Measurements from ENCODE around the gene NEK1. TPM values are rescaled to one million over a fixed set of nuclear protein-coding genes. Genes with fewer than 3 reads are reported as not detected.
A peak's percentile ranks its signal among the peaks of the same experiment; 100 is the strongest.

Gene NEK1
- total RNA-seq, 1 experiment from 2014 or later, result 12.3 TPM

GRCh38 chr4:169659716-169660670 is 47.6 kb upstream of the NEK1 start:
- peak overlapping the region; percentile 55 to 78 for H3K4me3 Mint-ChIP-seq
- H3K79me1 ChIP-seq (ENCODE audit: insufficient read depth, low read depth, low read length, poor library complexity, severe bottlenecking), result peaks cover 2% of the 10 kb centered on the region
- H3K4me2 ChIP-seq (ENCODE audit: insufficient read depth, insufficient read length, low read length), result peak overlapping the region; percentile 84
- H3K9ac ChIP-seq (ENCODE audit: extremely low read depth, insufficient read length, low read length), result peak overlapping the region; percentile 72
- H2BK15ac ChIP-seq (ENCODE audit: low read depth, low read length), result no peak overlapping the region
- H3K14ac ChIP-seq (ENCODE audit: insufficient read depth, low read length), result peak overlapping the region; percentile 75; the same call in 1 of the 2 replicates
- DNase-seq, result peak; percentile 61
- no peak overlapping the region for H4K8ac ChIP-seq (replicated peaks; ENCODE audit: insufficient read length, low read depth, low read length)
- no peak overlapping the region for H3K23ac ChIP-seq (ENCODE audit: insufficient read length, low read depth, low read length)
- H2AFZ ChIP-seq (ENCODE audit: low read length), result no peak overlapping the region
- no peaks in the 10 kb centered on the region for H3K27me3 ChIP-seq (ENCODE audit: insufficient read depth, low read length)
- no peak overlapping the region for H2BK12ac ChIP-seq (ENCODE audit: insufficient read length, low read depth, low read length)
- peak overlapping the region; percentile 91 for H3K27ac ChIP-seq (ENCODE audit: insufficient read length, low read depth, low read length)
- no peaks in the 10 kb centered on the region for H4K20me1 ChIP-seq (ENCODE audit: control insufficient read depth, insufficient read depth, insufficient read length)
- no peak overlapping the region for H2AK5ac ChIP-seq (ENCODE audit: insufficient read length, low read length)
- H3K27me3 Mint-ChIP-seq (ENCODE audit: low read depth), result no peaks in the 10 kb centered on the region
- no peaks in the 10 kb centered on the region for H3K9me3 Mint-ChIP-seq
- H2BK20ac ChIP-seq (ENCODE audit: low read depth, low read length, poor library complexity, severe bottlenecking), result peak overlapping the region; percentile 94
- H3K4ac ChIP-seq (ENCODE audit: low read depth, low read length), result no peak overlapping the region
- peaks cover 21 to 30% of the 10 kb centered on the region in 2 experiments for H3K4me1 Mint-ChIP-seq
- H2BK5ac ChIP-seq (ENCODE audit: insufficient read length, low read length), result peak overlapping the region; percentile 88
- H3K4me1 ChIP-seq (ENCODE audit: insufficient read depth, low read length), result no peaks in the 10 kb centered on the region
- no peak overlapping the region for H4K91ac ChIP-seq (ENCODE audit: insufficient read length, low read depth, low read length)
- no peaks in the 10 kb centered on the region for H3K9me3 ChIP-seq (ENCODE audit: control insufficient read depth, low read depth, low read length)
- H3T11ph ChIP-seq (ENCODE audit: low read length), result peak overlapping the region; percentile 80
- H4K5ac ChIP-seq (ENCODE audit: insufficient read length, low read depth, low read length), result no peak overlapping the region
- H3K18ac ChIP-seq (ENCODE audit: insufficient read length, low read depth, low read length), result peak overlapping the region; percentile 83
- no peak for TF ChIP-seq CTCF (conservative IDR thresholded peaks at IDR 0.05)
- no peaks in the 10 kb centered on the region for H3K79me2 ChIP-seq (ENCODE audit: insufficient read depth, low read length)
- no CpG with 5 or more reads among the region's 14 CpGs for WGBS (ENCODE audit: extremely low coverage, insufficient read length, low lambda C conversion rate)
- peaks cover 0 to 5% (median 4%) of the 10 kb centered on the region in 3 experiments; a peak in 1 of 7 replicates for H3K36me3 Mint-ChIP-seq (ENCODE audit: insufficient read depth in 1 of 3, low read depth in 3 of 3)
- H3K56ac ChIP-seq (ENCODE audit: insufficient read length, low read depth, low read length), result no peak overlapping the region
- peak overlapping the region; percentile 94 to 99 (median 96) for H3K27ac Mint-ChIP-seq
- peaks cover 2% of the 10 kb centered on the region for H3K23me2 ChIP-seq (ENCODE audit: insufficient read length, low read depth, low read length, poor library complexity, severe bottlenecking)
- peak overlapping the region; percentile 88 for H2BK120ac ChIP-seq (ENCODE audit: low read depth, low read length, poor library complexity, severe bottlenecking)

Measured in H9 (cell line).